Thyroid gland (tissue), 4 donors: Measurements from ENCODE around the gene BCLAF1. TPM values are rescaled to one million over a fixed set of nuclear protein-coding genes. Genes with fewer than 3 reads are reported as not detected.

Experiments used
- DNase-seq, 2 donors: peaks; one replicate each; pipeline ENCODE4 v3.0.0-alpha.2; 2019
- H3K27ac ChIP-seq, 3 donors: fragments of 200-600 bp; sonication (generic); 1 replicate in 2 of 3; 2 replicates in 1 of 3; pipeline ENCODE4 v1.5.1; 2016 to 2019; ENCODE audit warnings: mild to moderate bottlenecking in 1 of 3, moderate library complexity in 1 of 3
- H3K27me3 ChIP-seq: fragments of 200-600 bp; sonication (generic); one replicate; pipeline ENCODE4 v1.5.1; 2019
- H3K36me3 ChIP-seq, 2 donors: fragments of 200-600 bp; sonication (generic); one replicate each; pipeline ENCODE4 v1.5.1; 2016 to 2019
- H3K4me1 ChIP-seq, 2 donors: fragments of 200-600 bp; sonication (generic); one replicate each; pipeline ENCODE4 v1.5.1; 2017 to 2019
- H3K4me3 ChIP-seq, 3 donors: fragments of 200-600 bp; sonication (generic); replicated peaks in 1 of 3; 1 replicate in 2 of 3; 2 replicates in 1 of 3; pipeline ENCODE4 v1.5.1; 2016; ENCODE audit warnings: mild to moderate bottlenecking in 1 of 3
- H3K9me3 ChIP-seq: fragments of 200-600 bp; sonication (generic); one replicate; pipeline ENCODE4 v1.5.1; 2017
- CTCF ChIP-seq, 6 experiments: fragments of 200-600 bp in 3 of 6; fragments of 450-650 bp in 3 of 6; sonication (generic) in 3 of 6; IDR thresholded peaks; one replicate each; pipeline ENCODE4 v1.5.1; 2016 to 2019; ENCODE audit warnings: antibody characterized with exemption in 6 of 6, mild to moderate bottlenecking in 2 of 6, inconsistent platforms in 1 of 6, moderate library complexity in 1 of 6
- POLR2A ChIP-seq, 2 donors: fragments of 450-650 bp; IDR thresholded peaks; one replicate each; pipeline ENCODE4 v1.6.1; 2017; ENCODE audit warnings: antibody characterized with exemption in 2 of 2, mild to moderate bottlenecking in 2 of 2, moderate library complexity in 1 of 2
- WGBS, 2 donors: methylation state at CpG; one replicate each; pipeline ENCODE4 v1.1.5; 2017; 5-methylcytosine and 5-hydroxymethylcytosine counted together
- intact Hi-C: fragments of 100-400 bp; cut with DNase I; formaldehyde crosslinking; loops from one replicate; pipeline ENCODE4 v1.15.1; 2023
- total RNA-seq, 4 donors: library from RNA; depleted of rRNA; stranded (reverse); fragments of >200 nt; gene quantifications; one replicate each; pipeline ENCODE4 v1.2.3, GENCODE V29; 2016

Gene BCLAF1
- total RNA-seq, 4 donors from 2014 or later, result 149 to 209 (median 169) TPM

- no peak for DNase-seq
- no peaks in the 10 kb centered on the region for H3K4me1 ChIP-seq
- H3K4me3 ChIP-seq, result no peak overlapping the region
- no peak for TF ChIP-seq POLR2A (IDR thresholded peaks at IDR 0.05)
- TF ChIP-seq CTCF (IDR thresholded peaks at IDR 0.05), result no peak
- H3K36me3 ChIP-seq, result no peaks in the 10 kb centered on the region
- H3K9me3 ChIP-seq, result no peaks in the 10 kb centered on the region
- H3K27me3 ChIP-seq, result no peaks in the 10 kb centered on the region
- 85 to 89% methylated on average over 5 of the region's 5 CpGs for WGBS, 2 donors
- H3K27ac ChIP-seq, result no peak overlapping the region
- intact Hi-C loops, result no loop called here
These were observed 76.6 kb downstream of the BCLAF1 start for GRCh38 chr6:136213012-136213539.

- no peak overlapping the region for H3K27ac ChIP-seq
- intact Hi-C loops, result no loop called here
- no peak overlapping the region for H3K4me3 ChIP-seq
- H3K36me3 ChIP-seq, result no peaks in the 10 kb centered on the region
- TF ChIP-seq POLR2A (IDR thresholded peaks at IDR 0.05), result no peak
- no peak for TF ChIP-seq CTCF (IDR thresholded peaks at IDR 0.05)
- WGBS, 2 donors, result 97 to 99% methylated on average over 2 of the region's 2 CpGs
- H3K4me1 ChIP-seq, result no peaks in the 10 kb centered on the region
- no peaks in the 10 kb centered on the region for H3K9me3 ChIP-seq
- DNase-seq, result no peak
- H3K27me3 ChIP-seq, result no peaks in the 10 kb centered on the region
These were observed 77.0 kb downstream of the BCLAF1 start for GRCh38 chr6:136212608-136213007.

GRCh38 chr6:136210398-136211165 is 79.1 kb downstream of the BCLAF1 start:
- Histone ChIP-seq H3K36me3 (no peaks in the 10 kb centered on the region), H3K27me3 (no peaks in the 10 kb centered on the region), H3K9me3 (no peaks in the 10 kb centered on the region), H3K4me1 (no peaks in the 10 kb centered on the region), H3K4me3 (no peak overlapping the region), H3K27ac (no peak overlapping the region)
- 85 to 87% methylated on average over 13 of the region's 13 CpGs for WGBS, 2 donors
- DNase-seq, result no peak
- intact Hi-C loops, result no loop called here
- TF ChIP-seq CTCF (IDR thresholded peaks at IDR 0.05) (no peak), POLR2A (IDR thresholded peaks at IDR 0.05) (no peak)

- TF ChIP-seq CTCF (IDR thresholded peaks at IDR 0.05) (no peak), POLR2A (IDR thresholded peaks at IDR 0.05) (no peak)
These were observed 80.2 kb downstream of the BCLAF1 start for GRCh38 chr6:136209496-136209895.

GRCh38 chr6:136208783-136209182 is 80.9 kb downstream of the BCLAF1 start:
- Histone ChIP-seq H3K36me3 (no peaks in the 10 kb centered on the region), H3K9me3 (no peaks in the 10 kb centered on the region), H3K4me3 (no peak overlapping the region), H3K4me1 (no peaks in the 10 kb centered on the region), H3K27ac (no peak overlapping the region), H3K27me3 (no peaks in the 10 kb centered on the region)
- DNase-seq, result no peak
- intact Hi-C loops, result no loop called here
- TF ChIP-seq CTCF (IDR thresholded peaks at IDR 0.05) (no peak), POLR2A (IDR thresholded peaks at IDR 0.05) (no peak)
- 91% methylated on average over 4 of the region's 4 CpGs for WGBS, 2 donors

More at GRCh38 chr6:136209496-136209895, 80.2 kb downstream of the BCLAF1 start:
- Histone ChIP-seq H3K27me3 (no peaks in the 10 kb centered on the region), H3K9me3 (no peaks in the 10 kb centered on the region), H3K27ac (no peak overlapping the region), H3K36me3 (no peaks in the 10 kb centered on the region), H3K4me1 (no peaks in the 10 kb centered on the region), H3K4me3 (no peak overlapping the region)
- intact Hi-C loops, result no loop called here
- WGBS, 2 donors, result 90 to 91% methylated on average over 2 of the region's 2 CpGs
- no peak for DNase-seq
